GM18526 (cell line): ENCODE data around the gene PTPRD.

Source experiments
- POLR2A ChIP-seq: IDR thresholded peaks from 3 replicates; pipeline ENCODE4 v1.6.1; 2011; ENCODE audit not compliant: insufficient read length; ENCODE audit errors: extremely low read depth

PTPRD gene

DNA sequence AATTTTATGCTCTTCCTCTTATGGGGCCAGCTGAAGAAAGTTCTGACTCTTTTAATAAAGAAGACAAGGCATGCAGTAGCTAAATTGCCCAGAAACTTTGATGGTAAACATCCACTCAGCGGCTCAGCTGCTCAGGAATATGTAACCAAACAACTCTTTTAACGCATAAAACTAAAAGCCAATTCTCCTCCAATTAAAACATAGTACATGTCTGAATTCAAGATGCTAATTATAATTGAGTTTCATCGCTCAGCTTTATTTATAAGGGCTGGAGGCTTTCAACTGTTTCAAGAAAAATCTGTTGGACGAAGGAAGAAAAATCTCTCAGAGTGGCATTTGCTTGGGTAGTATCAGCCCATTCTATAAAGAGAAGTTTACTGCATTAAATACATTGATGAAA is 359.5 kb downstream of the PTPRD start:
- TF ChIP-seq POLR2A, result no peak

DNA sequence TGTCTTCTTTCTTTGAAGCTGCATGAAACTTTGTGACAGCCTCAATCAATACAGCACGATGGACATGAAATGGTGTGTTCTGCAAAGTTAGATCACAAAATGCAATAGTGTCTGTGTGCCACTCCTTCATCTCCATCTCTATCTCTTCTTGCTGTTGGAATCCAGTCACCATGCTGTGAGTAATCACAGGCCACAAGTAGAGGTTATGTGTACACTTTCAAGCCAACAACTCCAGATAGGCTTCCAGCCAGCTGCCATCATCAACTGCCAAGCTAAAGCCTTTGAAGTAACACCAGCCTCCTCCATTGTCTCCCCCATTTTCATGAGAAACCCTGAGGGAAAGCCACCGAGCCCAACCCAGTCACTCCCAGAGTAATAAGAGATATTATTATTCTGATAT is 360.6 kb downstream of the PTPRD start:
- no peak for TF ChIP-seq POLR2A

DNA sequence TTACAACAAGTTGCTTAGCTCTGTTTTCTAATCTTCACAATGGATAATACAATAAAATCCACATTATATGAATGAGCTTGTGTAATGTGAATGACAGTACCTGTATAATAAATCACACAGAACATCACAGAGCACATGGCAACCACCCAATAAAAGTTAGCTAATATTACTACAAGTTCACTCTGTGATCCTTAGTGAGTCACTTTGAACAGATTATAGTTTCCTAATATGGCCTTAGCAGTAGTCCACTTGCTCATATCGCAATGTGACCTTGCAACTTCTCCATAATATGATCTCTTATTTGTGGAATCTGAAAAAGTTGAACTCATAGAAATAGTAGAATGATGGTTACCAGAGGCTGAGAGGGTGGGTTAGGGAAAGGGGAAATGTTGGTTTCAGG is 361.3 kb downstream of the PTPRD start:
- TF ChIP-seq POLR2A, result no peak

DNA sequence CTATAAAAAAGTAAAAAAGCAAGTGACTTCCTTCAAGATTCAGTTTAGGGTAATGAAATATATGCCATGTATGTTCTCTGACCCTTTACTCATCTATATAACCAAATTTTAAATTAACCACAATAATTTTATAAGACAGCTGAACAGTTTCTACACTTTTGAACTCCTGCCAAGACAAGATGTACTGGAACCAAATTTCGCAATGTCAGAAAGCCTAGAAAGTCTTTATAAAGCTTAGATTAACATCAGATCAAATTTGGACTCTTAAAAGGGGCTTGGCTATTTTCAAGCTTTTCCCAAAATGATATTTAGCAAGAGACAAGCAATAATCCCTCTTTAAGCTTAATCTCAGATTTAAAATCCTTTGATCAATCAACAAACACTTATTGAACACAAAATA is 362.6 kb downstream of the PTPRD start:
- TF ChIP-seq POLR2A, result no peak

DNA sequence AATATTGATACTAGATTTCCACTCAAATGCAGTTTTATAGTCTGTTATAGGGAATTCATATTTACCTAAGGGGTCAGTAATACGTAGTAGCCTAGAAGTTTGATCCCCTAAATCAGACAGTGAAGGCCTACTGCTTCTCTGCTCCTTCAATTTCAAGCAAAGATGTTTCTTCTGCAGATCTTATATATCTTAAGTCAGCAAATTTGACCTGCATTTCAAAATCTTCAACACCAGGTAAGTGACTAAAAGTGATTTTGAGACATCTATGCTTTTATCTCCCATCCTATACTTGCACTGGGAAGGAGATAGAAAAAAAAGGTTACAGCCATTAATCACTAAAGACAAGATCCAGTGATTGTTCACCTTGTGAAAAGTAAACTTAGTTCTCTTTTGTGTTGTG is 363.9 kb downstream of the PTPRD start:
- no peak for TF ChIP-seq POLR2A

DNA sequence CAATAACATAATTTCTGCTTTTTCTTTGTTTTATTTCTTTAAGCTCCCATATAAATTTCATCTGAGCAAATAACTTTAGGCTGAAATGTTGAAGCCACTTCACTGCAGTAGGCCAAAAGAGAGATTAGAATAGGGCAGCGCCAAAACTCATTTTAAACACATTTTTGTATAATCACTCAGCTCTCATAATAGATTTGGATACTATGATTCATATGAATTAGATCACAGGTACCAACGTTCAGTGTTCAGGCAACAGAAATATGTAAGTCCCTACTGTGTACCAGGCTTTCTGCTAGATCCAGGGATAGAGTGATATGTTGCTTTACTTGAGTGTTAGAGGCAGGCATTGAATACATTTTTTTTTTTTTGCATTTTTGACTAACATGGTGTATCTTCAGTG is 370.5 kb downstream of the PTPRD start:
- TF ChIP-seq POLR2A, result no peak

DNA sequence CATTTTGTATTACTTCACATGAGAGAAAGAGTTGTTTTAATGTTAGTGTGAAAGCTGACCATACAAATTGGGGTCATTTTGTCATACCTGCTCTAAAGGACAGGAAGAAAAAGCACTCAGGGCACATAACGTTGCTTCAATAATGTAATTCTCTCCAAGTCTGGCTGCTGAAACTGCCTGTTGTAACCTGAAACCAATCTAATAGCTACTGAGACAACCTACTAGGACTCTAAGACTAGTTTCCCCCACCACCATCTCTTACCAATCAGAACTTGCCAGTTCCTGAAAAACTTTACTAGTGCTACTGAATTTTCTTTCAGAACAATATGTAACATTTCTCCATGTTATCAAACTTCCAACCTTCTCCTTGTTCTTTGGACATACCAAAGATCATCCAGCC is 374.7 kb downstream of the PTPRD start:
- TF ChIP-seq POLR2A, result no peak

DNA sequence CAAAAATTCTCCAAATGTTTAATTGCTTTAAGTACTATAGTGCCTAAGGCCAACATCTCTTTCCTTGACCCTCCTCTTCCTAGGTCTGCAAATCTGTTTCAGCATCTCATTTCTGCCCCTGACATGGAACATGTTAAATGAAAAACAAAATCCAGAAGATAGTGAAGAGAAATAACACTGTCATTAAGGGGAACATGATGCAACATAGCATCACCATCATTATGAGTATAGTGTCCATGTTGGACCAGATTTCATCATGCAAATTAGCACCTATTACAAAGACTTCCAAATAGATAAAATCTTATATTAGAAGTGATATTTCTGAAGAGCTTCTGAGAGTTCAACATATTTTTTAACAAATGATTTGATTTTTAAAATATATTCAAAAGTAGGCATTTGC is 375.2 kb downstream of the PTPRD start:
- no peak for TF ChIP-seq POLR2A

DNA sequence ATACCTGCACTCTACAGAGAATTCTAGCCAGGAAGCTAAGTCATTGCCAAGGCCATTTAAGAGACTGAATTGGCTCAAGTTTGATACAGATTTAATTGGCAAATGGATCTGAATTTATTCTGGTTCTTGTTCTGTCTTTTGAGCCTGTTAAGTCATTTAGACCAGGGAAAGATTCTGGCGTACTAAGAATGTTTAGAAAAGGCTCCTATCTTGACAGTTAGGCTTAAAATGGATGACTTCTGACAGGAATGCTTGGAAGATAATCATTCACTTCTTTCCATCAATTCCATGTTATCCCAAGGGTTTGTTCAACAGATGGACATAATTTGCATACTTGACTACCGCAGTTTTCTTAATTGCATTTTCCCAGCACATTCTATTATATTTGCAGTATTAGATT is 376.6 kb downstream of the PTPRD start:
- no peak for TF ChIP-seq POLR2A

DNA sequence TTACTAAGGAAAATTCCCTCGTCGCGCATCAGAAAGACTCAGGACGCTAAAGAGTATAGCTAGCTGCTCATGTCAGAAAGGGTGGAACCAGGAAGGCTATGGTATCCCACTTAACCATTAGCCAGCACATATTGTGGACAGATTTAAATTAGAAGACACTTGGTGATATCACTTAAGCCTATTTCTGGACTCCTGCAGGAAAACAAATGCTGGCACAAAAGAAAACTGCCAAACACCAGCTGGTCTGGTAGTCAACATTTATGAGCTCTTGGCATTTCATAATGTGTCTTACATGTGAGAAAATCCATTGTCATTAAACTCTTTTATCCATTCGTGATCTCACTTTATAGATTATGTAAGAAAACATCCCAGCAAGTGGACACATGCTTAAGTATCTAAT is 377.4 kb downstream of the PTPRD start:
- no peak for TF ChIP-seq POLR2A

DNA sequence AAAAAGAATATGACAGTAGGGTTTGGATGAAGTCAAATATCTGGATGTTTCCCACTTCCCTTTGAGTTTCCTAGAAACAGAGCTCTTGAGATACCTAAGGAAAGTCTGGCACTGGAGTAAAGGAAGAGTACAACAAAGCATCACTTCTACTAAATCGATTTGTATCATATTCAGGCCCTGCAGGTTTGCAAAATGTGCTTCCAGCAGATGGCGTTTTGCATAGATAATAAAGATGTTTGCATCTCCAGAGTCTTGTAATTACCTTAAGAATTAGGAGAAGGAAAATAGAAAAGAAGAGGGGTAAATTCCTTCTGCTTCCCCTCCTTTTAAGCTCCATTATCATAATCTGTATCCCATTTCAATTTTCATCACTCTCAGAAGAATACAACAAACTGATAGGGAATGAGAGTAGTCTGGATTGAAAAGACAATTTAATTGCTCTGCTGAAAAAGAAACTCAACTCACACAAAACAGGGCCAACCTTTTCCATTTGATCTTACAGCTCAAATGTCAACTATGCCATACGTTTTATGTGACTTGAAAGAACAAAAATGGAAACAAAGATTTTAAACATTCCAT is 380.4 kb downstream of the PTPRD start:
- no peak for TF ChIP-seq POLR2A

DNA sequence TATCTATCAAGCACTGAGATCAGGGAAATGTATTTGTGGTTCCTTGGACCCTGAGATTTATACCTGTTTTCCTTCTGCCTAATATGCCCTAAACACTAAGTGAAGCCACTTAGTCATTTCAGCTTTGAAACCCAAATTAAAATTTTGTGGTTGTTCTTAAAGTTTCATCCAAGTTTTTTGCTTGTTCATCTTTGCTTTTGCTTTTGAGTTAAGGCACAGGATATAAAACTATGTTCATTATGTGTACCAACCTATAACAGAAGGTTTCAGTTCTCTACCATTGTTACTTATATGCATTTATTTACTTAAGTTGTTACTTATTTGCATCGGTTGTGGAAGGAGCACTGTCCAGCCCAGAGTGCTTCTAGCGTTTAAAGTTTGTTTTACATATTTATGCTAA is 382.3 kb downstream of the PTPRD start:
- TF ChIP-seq POLR2A, result no peak

DNA sequence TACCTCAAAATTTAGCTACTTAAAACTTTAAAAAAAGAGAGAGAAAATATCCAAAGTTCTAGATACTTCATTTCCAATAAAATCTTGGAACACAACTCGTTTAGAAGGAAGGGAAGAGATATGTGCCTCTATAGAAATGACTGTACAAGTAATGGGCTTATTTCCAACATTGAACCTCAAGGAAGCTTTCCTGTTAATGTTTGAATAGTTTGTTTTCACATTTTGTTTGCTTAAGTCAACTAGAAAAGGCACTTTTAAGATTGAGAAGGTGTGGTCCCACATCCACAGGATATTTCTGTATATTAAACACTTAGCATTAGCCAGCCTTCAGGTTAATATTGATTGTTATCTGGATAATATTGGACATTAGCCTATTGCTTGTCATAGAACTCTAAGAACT is 384.7 kb downstream of the PTPRD start:
- TF ChIP-seq POLR2A, result no peak

DNA sequence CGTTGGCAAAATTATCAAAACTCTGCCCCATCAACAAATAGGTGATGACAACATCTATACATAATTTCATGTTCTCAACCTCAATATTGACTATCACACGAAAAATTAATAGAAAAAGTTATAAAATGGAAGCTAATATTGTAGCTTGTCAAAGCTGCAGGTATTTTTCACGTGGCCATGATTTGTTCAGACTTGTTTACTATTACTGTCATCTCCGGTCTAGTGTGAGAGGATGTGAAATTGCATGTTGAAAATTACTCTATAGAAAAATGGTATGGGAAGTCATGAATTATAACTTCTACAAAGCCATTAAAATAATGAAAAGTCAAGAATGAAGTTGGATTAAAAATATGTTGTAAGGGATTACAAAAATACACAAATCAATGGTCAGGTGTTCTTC is 385.8 kb downstream of the PTPRD start:
- TF ChIP-seq POLR2A, result no peak

DNA sequence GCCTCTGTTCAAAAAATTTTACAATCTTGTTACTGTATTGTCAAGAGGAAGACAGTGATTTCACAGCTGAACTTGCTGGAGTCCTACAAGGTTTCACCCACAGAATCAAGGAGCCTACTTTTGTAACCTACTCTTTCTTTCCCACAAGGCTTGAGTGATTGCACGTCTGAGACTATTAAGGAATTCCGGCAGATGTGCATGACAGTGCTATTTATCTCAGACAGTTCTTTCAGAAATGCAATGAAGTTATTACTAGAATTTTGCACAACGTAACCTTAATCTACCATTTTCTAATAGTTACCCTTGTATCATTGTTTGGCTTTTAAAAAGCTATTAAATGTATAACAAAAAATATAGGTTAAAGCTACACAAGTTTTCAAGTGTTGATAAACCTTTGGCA is 400.1 kb downstream of the PTPRD start:
- no peak for TF ChIP-seq POLR2A

DNA sequence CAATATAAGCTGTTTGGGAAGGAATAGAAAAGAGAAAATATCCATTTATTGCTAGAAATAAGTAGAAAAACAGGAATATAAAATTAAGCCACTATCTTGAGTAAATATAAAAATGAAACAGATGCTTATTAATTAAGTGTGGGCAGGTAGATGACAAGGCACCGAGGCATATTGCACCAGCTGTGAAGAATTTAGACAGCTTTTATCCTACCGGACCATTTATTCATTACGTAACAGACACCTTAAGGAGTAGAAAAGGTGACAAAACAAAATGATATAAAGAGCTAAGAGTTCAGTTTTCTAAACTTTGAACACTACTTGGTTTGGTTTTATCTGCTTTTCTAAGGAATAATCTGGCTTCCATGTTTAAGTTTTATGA is 404.1 kb downstream of the PTPRD start:
- no peak for TF ChIP-seq POLR2A

DNA sequence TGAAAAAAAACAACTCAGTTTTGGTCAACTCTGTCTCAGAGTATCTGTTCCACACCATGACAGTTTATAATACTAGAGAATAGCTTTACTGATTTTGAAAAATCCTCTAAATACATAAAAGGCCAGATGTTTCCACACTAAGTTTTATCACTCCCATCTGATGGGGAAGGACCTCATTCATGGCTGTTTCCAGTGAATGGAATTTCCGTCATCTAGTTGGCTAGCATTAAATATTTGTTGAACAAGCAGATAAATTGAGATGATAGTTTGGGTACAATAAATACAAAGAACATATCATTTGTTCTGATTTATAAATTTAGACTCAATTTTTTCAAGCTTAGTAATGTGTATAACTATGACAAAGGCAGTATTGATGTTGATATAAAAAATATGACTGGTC is 408.5 kb downstream of the PTPRD start:
- no peak for TF ChIP-seq POLR2A

DNA sequence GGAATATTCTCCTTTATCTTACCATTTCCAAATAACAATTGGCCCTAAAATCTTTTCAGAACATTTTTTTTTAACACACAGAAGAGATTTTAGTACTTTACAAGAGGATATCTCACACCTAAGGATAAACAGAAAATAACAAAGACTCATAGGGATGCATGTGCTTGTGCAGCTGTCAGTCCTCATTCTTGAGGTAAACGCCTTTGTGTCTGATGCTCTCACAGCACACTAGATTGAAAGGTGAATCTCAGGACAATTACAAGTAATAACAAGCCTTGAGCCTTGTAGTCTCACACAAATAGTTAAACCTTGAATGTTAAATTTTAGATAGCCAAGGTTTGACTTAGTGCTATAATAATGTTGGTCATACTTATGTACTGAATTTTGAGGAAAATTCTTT is 439.2 kb downstream of the PTPRD start:
- TF ChIP-seq POLR2A, result no peak
